HepG2 (cell line): Measurements from ENCODE around the gene KRT82.

Experiments used
- ARID3A ChIP-seq: IDR thresholded peaks from 2 replicates; pipeline ENCODE4 v1.6.1; 2012; ENCODE audit warnings: low read depth, low read length, improper control_type of control experiment
- ISL2 ChIP-seq: sonication (generic); formaldehyde crosslinking; IDR thresholded peaks from 2 replicates; pipeline ENCODE4 v1.5.0; 2020; ENCODE audit warnings: missing genetic modification reagents
- NR0B2 ChIP-seq: sonication (generic); formaldehyde crosslinking; IDR thresholded peaks from 2 replicates; pipeline ENCODE4 v1.4.0; 2020; ENCODE audit warnings: mild to moderate bottlenecking, missing genetic modification reagents
- POLR2A ChIP-seq, 2 experiments: IDR thresholded peaks; 2 replicates each; pipeline ENCODE4 v1.6.1; 2011; ENCODE audit warnings: low read depth in 2 of 2, low read length in 2 of 2, mild to moderate bottlenecking in 1 of 2, moderate library complexity in 1 of 2; ENCODE audit not compliant: insufficient read depth in 1 of 2
- SP1 ChIP-seq, 2 experiments: fragments of 450-650 bp in 1 of 2; sonication (generic) in 1 of 2; formaldehyde crosslinking in 1 of 2; IDR thresholded peaks; 2 replicates each; pipeline versions ENCODE4 v1.4.0 to v1.6.1; 2016 to 2020; ENCODE audit warnings: missing genetic modification reagents in 1 of 2
- U2AF2 ChIP-seq: fragments of 200-400 bp; formaldehyde crosslinking; IDR thresholded peaks from 2 replicates; pipeline ENCODE4 v1.6.1; 2017; ENCODE audit warnings: low read depth, mild to moderate bottlenecking, low read length
- ZBTB21 ChIP-seq: sonication (generic); formaldehyde crosslinking; IDR thresholded peaks from 2 replicates; pipeline ENCODE4 v1.4.0; 2020; ENCODE audit warnings: missing genetic modification reagents
- ZFP91 ChIP-seq: sonication (generic); formaldehyde crosslinking; IDR thresholded peaks from 2 replicates; pipeline ENCODE4 v1.9.0; 2022; ENCODE audit warnings: missing genetic modification reagents, mild to moderate bottlenecking, borderline replicate concordance
- ZNF451 ChIP-seq: sonication (generic); formaldehyde crosslinking; IDR thresholded peaks from 2 replicates; pipeline ENCODE4 v1.5.0; 2020; ENCODE audit warnings: mild to moderate bottlenecking, missing genetic modification reagents
- ZNF784 ChIP-seq: sonication (generic); formaldehyde crosslinking; IDR thresholded peaks from 2 replicates; pipeline ENCODE4 v1.5.1; 2020; ENCODE audit warnings: missing genetic modification reagents, mild to moderate bottlenecking, borderline replicate concordance

- TF ChIP-seq ZFP91 (CRISPR knock-in tag) (no peak), POLR2A (IDR thresholded peaks at IDR 0.05; ENCODE audit: insufficient read depth in 1 of 2, low read depth in 2 of 2, low read length in 2 of 2) (no peak), ZNF784 (CRISPR knock-in tag) (no peak), ARID3A (no peak), U2AF2 (no peak), ISL2 (CRISPR knock-in tag) (no peak), SP1 (IDR thresholded peaks at IDR 0.05) (no peak), SP1 (CRISPR knock-in tag; IDR thresholded peaks at IDR 0.05) (no peak), NR0B2 (CRISPR knock-in tag) (no peak), ZBTB21 (CRISPR knock-in tag) (no peak), ZNF451 (CRISPR knock-in tag) (no peak)
Observed at GRCh38 chr12:52404951-52405350, 1.2 kb downstream of the KRT82 start.
